Body of pancreas (tissue), 4 donors: ENCODE results near the gene C11orf71. TPM values are rescaled to one million over a fixed set of nuclear protein-coding genes. Genes with fewer than 3 reads are reported as not detected.

ENCODE experiments used
- ATAC-seq: fragments of 150-250 bp; one replicate; pipeline ENCODE4 v1.9.1; 2016
- DNase-seq, 4 donors: peaks; one replicate each; pipeline ENCODE4 v3.0.0-alpha.2; 2019
- H3K27ac ChIP-seq, 4 donors: fragments of 200-600 bp; sonication (generic); 1 replicate in 3 of 4; 2 replicates in 1 of 4; pipeline versions ENCODE4 v1.5.1 to v1.6.1; 2016 to 2019; ENCODE audit warnings: mild to moderate bottlenecking in 1 of 4, mixed read lengths in 1 of 4, moderate library complexity in 1 of 4
- H3K27me3 ChIP-seq, 2 donors: fragments of 200-600 bp; sonication (generic); one replicate each; pipeline ENCODE4 v1.6.0; 2016; ENCODE audit warnings: mild to moderate bottlenecking in 1 of 2
- H3K36me3 ChIP-seq, 2 donors: fragments of 200-600 bp; sonication (generic); replicated peaks in 1 of 2; 2 replicates each; pipeline ENCODE4 v1.5.1; 2016; ENCODE audit warnings: low read depth in 2 of 2; ENCODE audit not compliant: insufficient read depth in 1 of 2
- H3K4me1 ChIP-seq: fragments of 200-600 bp; sonication (generic); one replicate; pipeline ENCODE4 v1.6.0; 2016
- H3K4me3 ChIP-seq, 2 donors: fragments of 200-600 bp; sonication (generic); 1 replicate in 1 of 2; 2 replicates in 1 of 2; pipeline ENCODE4 v1.5.1; 2016 to 2019
- H3K9me3 ChIP-seq, 3 donors: fragments of 200-600 bp; sonication (generic); 1 replicate in 2 of 3; 2 replicates in 1 of 3; pipeline ENCODE4 v1.5.1; 2016
- POLR2A ChIP-seq, 3 donors: fragments of 450-650 bp; IDR thresholded peaks; one replicate each; pipeline ENCODE4 v1.6.1; 2016; ENCODE audit warnings: antibody characterized with exemption in 3 of 3, mild to moderate bottlenecking in 2 of 3
- WGBS, 2 donors: methylation state at CpG; one replicate each; pipeline ENCODE4 v1.1.5; 2017; 5-methylcytosine and 5-hydroxymethylcytosine counted together
- intact Hi-C: fragments of 100-400 bp; cut with DNase I; formaldehyde crosslinking; loops from one replicate; pipeline ENCODE4 v1.15.1; 2023
- total RNA-seq, 2 donors: library from RNA; depleted of rRNA; stranded (reverse); fragments of >200 nt; gene quantifications; one replicate each; pipeline ENCODE4 v1.1.0, GENCODE V29; 2016
- TF ChIP-seq, protein P1 (sequence below), 7 experiments: fragments of 450-650 bp in 4 of 7; fragments of 200-600 bp in 3 of 7; sonication (generic) in 3 of 7; IDR thresholded peaks; one replicate each; pipeline ENCODE4 v1.5.1; 2016 to 2019; ENCODE audit warnings: antibody characterized with exemption in 7 of 7

C11orf71 gene
- total RNA-seq, 2 donors from 2014 or later: 5.4 to 8.2 TPM

GRCh38 chr11:114354076-114354475, 46.2 kb downstream of the C11orf71 start:
- 56 to 76% methylated on average over 3 of the region's 3 CpGs for WGBS, 2 donors
- no peak overlapping the region for H3K27ac ChIP-seq
- H3K27me3 ChIP-seq: no peaks in the 10 kb centered on the region
- DNase-seq (no peak), ATAC-seq (no peak)
- no peak for TF ChIP-seq POLR2A (IDR thresholded peaks at IDR 0.05)
- TF ChIP-seq, protein P1, sequence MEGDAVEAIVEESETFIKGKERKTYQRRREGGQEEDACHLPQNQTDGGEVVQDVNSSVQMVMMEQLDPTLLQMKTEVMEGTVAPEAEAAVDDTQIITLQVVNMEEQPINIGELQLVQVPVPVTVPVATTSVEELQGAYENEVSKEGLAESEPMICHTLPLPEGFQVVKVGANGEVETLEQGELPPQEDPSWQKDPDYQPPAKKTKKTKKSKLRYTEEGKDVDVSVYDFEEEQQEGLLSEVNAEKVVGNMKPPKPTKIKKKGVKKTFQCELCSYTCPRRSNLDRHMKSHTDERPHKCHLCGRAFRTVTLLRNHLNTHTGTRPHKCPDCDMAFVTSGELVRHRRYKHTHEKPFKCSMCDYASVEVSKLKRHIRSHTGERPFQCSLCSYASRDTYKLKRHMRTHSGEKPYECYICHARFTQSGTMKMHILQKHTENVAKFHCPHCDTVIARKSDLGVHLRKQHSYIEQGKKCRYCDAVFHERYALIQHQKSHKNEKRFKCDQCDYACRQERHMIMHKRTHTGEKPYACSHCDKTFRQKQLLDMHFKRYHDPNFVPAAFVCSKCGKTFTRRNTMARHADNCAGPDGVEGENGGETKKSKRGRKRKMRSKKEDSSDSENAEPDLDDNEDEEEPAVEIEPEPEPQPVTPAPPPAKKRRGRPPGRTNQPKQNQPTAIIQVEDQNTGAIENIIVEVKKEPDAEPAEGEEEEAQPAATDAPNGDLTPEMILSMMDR (IDR thresholded peaks at IDR 0.05): no peak
- no peaks in the 10 kb centered on the region for H3K36me3 ChIP-seq
- intact Hi-C loops: no loop called here
- peaks cover 6% of the 10 kb centered on the region for H3K4me1 ChIP-seq
- H3K9me3 ChIP-seq: no peaks in the 10 kb centered on the region
- no peak overlapping the region for H3K4me3 ChIP-seq

- intact Hi-C loops: no loop called here
- no peaks in the 10 kb centered on the region for H3K27me3 ChIP-seq
- no peaks in the 10 kb centered on the region for H3K36me3 ChIP-seq
- H3K4me3 ChIP-seq: no peak overlapping the region
- 61 to 67% methylated on average over 3 of the region's 3 CpGs for WGBS, 2 donors
- no peaks in the 10 kb centered on the region for H3K9me3 ChIP-seq
- ATAC-seq (no peak), DNase-seq (no peak)
- no peak overlapping the region for H3K27ac ChIP-seq
- H3K4me1 ChIP-seq: peaks cover 2% of the 10 kb centered on the region
- TF ChIP-seq, protein P1 (IDR thresholded peaks at IDR 0.05): no peak
- no peak for TF ChIP-seq POLR2A (IDR thresholded peaks at IDR 0.05)
These were observed 46.9 kb downstream of the C11orf71 start for GRCh38 chr11:114353443-114353842.

- no peak overlapping the region for H3K27ac ChIP-seq
- no peak for TF ChIP-seq POLR2A (IDR thresholded peaks at IDR 0.05)
- H3K27me3 ChIP-seq: no peaks in the 10 kb centered on the region
- no peaks in the 10 kb centered on the region for H3K36me3 ChIP-seq
- intact Hi-C loops: no loop called here
- DNase-seq: no peak
- no peak for ATAC-seq
- no peaks in the 10 kb centered on the region for H3K9me3 ChIP-seq
- H3K4me3 ChIP-seq: no peak overlapping the region
- no peaks in the 10 kb centered on the region for H3K4me1 ChIP-seq
- WGBS, 2 donors: 76 to 77% methylated on average over 10 of the region's 10 CpGs
These were observed 50.3 kb downstream of the C11orf71 start for GRCh38 chr11:114350022-114350421.

Other genes starting within 250 kb of the C11orf71 start
- 100 to 1,000 TPM in 1 of 2 donors, 10 to 100 TPM in 1; 74.7 to 276 TPM for gene NNMT, start 104.1 kb downstream of the C11orf71 start, total RNA-seq
- 1 to 10 TPM; 7.6 to 9.6 TPM for gene RBM7, start 155 bp upstream of the C11orf71 start, total RNA-seq
- 10 to 100 TPM; 92.1 to 95.9 TPM for gene REXO2, start 39.0 kb upstream of the C11orf71 start, total RNA-seq
- not detected for gene NXPE1, start 159.4 kb upstream of the C11orf71 start, total RNA-seq
- gene NXPE4, start 195.3 kb upstream of the C11orf71 start, total RNA-seq: not detected